ENCODE data around the gene MBNL1. TPM values are rescaled to one million over a fixed set of nuclear protein-coding genes. Genes with fewer than 3 reads are reported as not detected.

The MBNL1 gene
- total and polyA plus RNA-seq, 2 of the 4 experiments (the other 2 are of a cell fraction): 127 to 664 TPM

DNA sequence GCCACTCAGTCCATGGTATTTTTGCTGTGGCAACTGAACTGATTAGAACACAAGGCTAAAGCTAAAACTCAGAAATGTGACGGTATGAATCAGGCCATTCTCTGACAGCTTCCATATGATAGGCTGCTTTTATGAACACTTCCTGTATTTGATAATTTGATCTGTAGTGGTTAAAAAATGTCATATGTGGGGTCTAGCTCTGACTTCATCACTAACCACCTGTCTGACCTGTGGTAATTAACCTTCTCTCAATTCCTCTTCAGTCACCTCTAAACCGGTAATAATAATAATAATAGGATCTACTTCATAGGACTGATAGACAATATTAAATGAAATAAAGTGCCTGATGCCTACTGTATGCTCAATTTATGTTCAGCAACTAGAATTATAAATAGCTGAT is 223.2 kb downstream of the MBNL1 start:
- Histone ChIP-seq H4K91ac (ENCODE audit: insufficient read depth, low read depth, low read length) (no peak overlapping the region), H2AK9ac (replicated peaks; ENCODE audit: low read depth, low read length, poor library complexity) (no peak overlapping the region), H3K56ac (ENCODE audit: extremely low read depth, insufficient read depth, low read length) (no peak overlapping the region), H3K4me2 (ENCODE audit: low read depth, low read length) (no peak overlapping the region), H4K20me1 (ENCODE audit: insufficient read depth, low read length) (no peaks in the 10 kb centered on the region), H2AFZ (replicated peaks; ENCODE audit: low read length, poor library complexity) (no peak overlapping the region), H2BK15ac (ENCODE audit: low read depth, low read length) (no peak overlapping the region), H3K23ac (ENCODE audit: low read depth, low read length) (no peak overlapping the region), H2BK20ac (ENCODE audit: low read depth, low read length) (no peak overlapping the region), H3K4me1 (ENCODE audit: control insufficient read depth, insufficient read depth, low read length) (no peaks in the 10 kb centered on the region), H3K14ac (replicated peaks; ENCODE audit: low read depth, low read length) (no peak overlapping the region), H3K4ac (ENCODE audit: low read depth, low read length) (no peak overlapping the region), H2BK5ac (ENCODE audit: low read depth, low read length, poor library complexity, severe bottlenecking) (no peak overlapping the region), H3K9me3 (ENCODE audit: control insufficient read depth, insufficient read depth, low read length) (no peaks in the 10 kb centered on the region), H4K5ac (ENCODE audit: low read depth, low read length) (no peak overlapping the region), H3K36me3 (ENCODE audit: control insufficient read depth, insufficient read depth, low read length) (no peaks in the 10 kb centered on the region), H3K9me1 (ENCODE audit: insufficient read depth, low read length) (no peaks in the 10 kb centered on the region), H4K8ac (ENCODE audit: low read depth in 2 of 2, low read length in 2 of 2) (no peak overlapping the region), H3K4me3 (ENCODE audit: insufficient read depth, low read depth, low read length) (no peak overlapping the region), H3K27me3 (ENCODE audit: control insufficient read depth, insufficient read depth, low read length) (no peaks in the 10 kb centered on the region), H2AK5ac (ENCODE audit: low read depth, low read length) (no peak overlapping the region), H2BK120ac (ENCODE audit: low read depth, low read length) (no peak overlapping the region), H3K9ac (ENCODE audit: low read depth, low read length) (no peak overlapping the region), H3K79me1 (ENCODE audit: low read depth in 1 of 2, low read length in 2 of 2) (no peaks in the 10 kb centered on the region), H3K18ac (ENCODE audit: low read depth, low read length) (no peak overlapping the region), H3K27ac (ENCODE audit: insufficient read depth, low read length) (no peak overlapping the region)
- BruUV-seq (replicated peaks): no TSS peak
- ATAC-seq (ENCODE audit: low read depth) (no peak), DNase-seq (no peak)
- ChIA-PET CTCF (interaction anchor here (0.8 kb wide), 1 partner anchor 14 kb away, joined by 4 read pairs; no protein-coding TSS in a partner anchor), POLR2A (ENCODE audit: unreplicated experiment) (no interaction called here)
- in situ Hi-C loops (cut with MboI; ENCODE audit: low sequenced_read_pairs) (no loop called here), dilution Hi-C loops (cut with HindIII; ENCODE audit: low sequenced_read_pairs, unreplicated experiment) (no loop called here), intact Hi-C loops (cut with micrococcal nuclease) (no loop called here)
- WGBS, 2 experiments (ENCODE audit: extremely low coverage in 2 of 2, insufficient read length in 1 of 2): no CpG with 5 or more reads among the region's 2 CpGs
- no peak for TF ChIP-seq MAZ (IDR thresholded peaks at IDR 0.05; ENCODE audit: borderline replicate concordance, low read depth, low read length)
- TF ChIP-seq BHLHE40 (IDR thresholded peaks at IDR 0.05; ENCODE audit: low read depth, low read length): no peak
- TF ChIP-seq CHD1 (IDR thresholded peaks at IDR 0.05; ENCODE audit: low read depth, low read length): no peak
- TF ChIP-seq RCOR1 (IDR thresholded peaks at IDR 0.05; ENCODE audit: insufficient replicate concordance, low read length): no peak
